Ishikawa (cell line): ENCODE data around the gene CROCC2.

ENCODE experiments used
- CEBPB ChIP-seq: IDR thresholded peaks from 2 replicates; pipeline ENCODE4 v1.6.1; 2012
- CREB1 ChIP-seq: IDR thresholded peaks from 2 replicates; pipeline ENCODE4 v1.6.1; 2012; ENCODE audit warnings: low read depth
- EGR1 ChIP-seq: IDR thresholded peaks from 2 replicates; pipeline ENCODE4 v1.6.1; 2012
- EP300 ChIP-seq: IDR thresholded peaks from 2 replicates; pipeline ENCODE4 v1.6.1; 2012; ENCODE audit warnings: borderline replicate concordance
- REST ChIP-seq: IDR thresholded peaks from 2 replicates; pipeline ENCODE4 v1.6.1; 2012; ENCODE audit warnings: low read depth, mild to moderate bottlenecking
- TEAD4 ChIP-seq: IDR thresholded peaks from 2 replicates; pipeline ENCODE4 v1.6.1; 2012
- TF ChIP-seq, protein P1 (sequence below): IDR thresholded peaks from 2 replicates; pipeline ENCODE4 v1.6.1; 2012

GRCh38 chr2:240921311-240921994 is 15.3 kb downstream of the CROCC2 start:
- TF ChIP-seq EGR1 (no peak), EP300 (peak; percentile 73; the same call in 1 of the 2 replicates), REST (no peak), CEBPB (no peak), TEAD4 (peak; percentile 10; the same call in 1 of the 2 replicates), CREB1 (no peak)
- TF ChIP-seq, protein P1, sequence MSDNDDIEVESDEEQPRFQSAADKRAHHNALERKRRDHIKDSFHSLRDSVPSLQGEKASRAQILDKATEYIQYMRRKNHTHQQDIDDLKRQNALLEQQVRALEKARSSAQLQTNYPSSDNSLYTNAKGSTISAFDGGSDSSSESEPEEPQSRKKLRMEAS: no peak
